RWPE2 (cell line): Measurements from ENCODE around the gene CTBP2.

ENCODE experiments used
- ATAC-seq: fragments of 200-7000 bp; cut with Tn5 transposase; 3 replicates; pipeline ENCODE4 v1.9.1; 2021; ENCODE audit warnings: low read depth
- DNase-seq: peaks from one replicate; pipeline ENCODE4 v3.0.0-alpha.2; 2020; ENCODE audit warnings: low spot score
- H3K27ac ChIP-seq: fragments of 450-650 bp; 2 replicates; pipeline ENCODE4 v1.5.1; 2017; ENCODE audit warnings: mild to moderate bottlenecking; ENCODE audit not compliant: poor library complexity, severe bottlenecking
- H3K27me3 ChIP-seq: fragments of 250-450 bp; sonication (Bioruptor Pico); 2 replicates; pipeline ENCODE4 v1.5.1; 2021; ENCODE audit warnings: mild to moderate bottlenecking, moderate library complexity; ENCODE audit not compliant: insufficient read depth, poor library complexity, severe bottlenecking
- H3K36me3 ChIP-seq: fragments of 250-450 bp; sonication (Bioruptor Pico); 2 replicates; pipeline ENCODE4 v1.5.1; 2020; ENCODE audit warnings: low read depth, mild to moderate bottlenecking, moderate library complexity
- H3K4me1 ChIP-seq: fragments of 250-450 bp; sonication (Bioruptor Pico); 2 replicates; pipeline ENCODE4 v1.5.1; 2021; ENCODE audit warnings: mild to moderate bottlenecking, moderate library complexity; ENCODE audit not compliant: insufficient read depth, poor library complexity, severe bottlenecking
- H3K4me3 ChIP-seq: fragments of 250-450 bp; sonication (Bioruptor Pico); 2 replicates; pipeline ENCODE4 v1.5.1; 2021; ENCODE audit warnings: mild to moderate bottlenecking, moderate library complexity; ENCODE audit not compliant: severe bottlenecking
- H3K9me3 ChIP-seq: fragments of 250-450 bp; sonication (Bioruptor Pico); 2 replicates; pipeline ENCODE4 v1.5.1; 2021; ENCODE audit warnings: mild to moderate bottlenecking, moderate library complexity; ENCODE audit not compliant: severe bottlenecking
- CTCF ChIP-seq: fragments of 450-650 bp; IDR thresholded peaks from one replicate; pipeline ENCODE4 v1.5.1; 2017; ENCODE audit warnings: mild to moderate bottlenecking, moderate library complexity; ENCODE audit not compliant: poor library complexity, severe bottlenecking

The CTBP2 gene

GRCh38 chr10:125007436-125007835 lies 152.9 kb downstream of the CTBP2 start:
- peaks cover 35% of the 10 kb centered on the region for H3K4me1 ChIP-seq
- DNase-seq (no peak), ATAC-seq (no peak)
- H3K36me3 ChIP-seq = peaks cover 41% of the 10 kb centered on the region
- no peaks in the 10 kb centered on the region for H3K9me3 ChIP-seq
- H3K27ac ChIP-seq = peak overlapping the region; percentile 80
- no peak overlapping the region for H3K4me3 ChIP-seq
- no peak for TF ChIP-seq CTCF
- H3K27me3 ChIP-seq = no peaks in the 10 kb centered on the region

GRCh38 chr10:125006921-125007426 lies 153.4 kb downstream of the CTBP2 start:
- H3K27ac ChIP-seq = peak overlapping the region; percentile 80
- peaks cover 45% of the 10 kb centered on the region for H3K36me3 ChIP-seq
- H3K9me3 ChIP-seq = no peaks in the 10 kb centered on the region
- no peak overlapping the region for H3K4me3 ChIP-seq
- H3K4me1 ChIP-seq = peaks cover 39% of the 10 kb centered on the region
- no peaks in the 10 kb centered on the region for H3K27me3 ChIP-seq
- DNase-seq (peak; percentile 33), ATAC-seq (no peak)
- no peak for TF ChIP-seq CTCF

GRCh38 chr10:125006188-125006680 lies 154.1 kb downstream of the CTBP2 start:
- Histone ChIP-seq H3K27ac (no peak overlapping the region), H3K4me3 (no peak overlapping the region), H3K9me3 (no peaks in the 10 kb centered on the region), H3K36me3 (peaks cover 51% of the 10 kb centered on the region), H3K27me3 (no peaks in the 10 kb centered on the region), H3K4me1 (peaks cover 39% of the 10 kb centered on the region)
- no peak for TF ChIP-seq CTCF
- ATAC-seq (no peak), DNase-seq (no peak)

- ATAC-seq (no peak), DNase-seq (peak; percentile 52)
- Histone ChIP-seq H3K36me3 (peaks cover 55% of the 10 kb centered on the region), H3K4me1 (peaks cover 35% of the 10 kb centered on the region), H3K9me3 (no peaks in the 10 kb centered on the region), H3K27ac (no peak overlapping the region), H3K27me3 (no peaks in the 10 kb centered on the region), H3K4me3 (no peak overlapping the region)
- no peak for TF ChIP-seq CTCF
Observed at GRCh38 chr10:125005312-125006187, 154.8 kb downstream of the CTBP2 start.
